NCI-H510A (cell line): ENCODE measurements around the gene HGS.
A peak's percentile ranks its signal among the peaks of the same experiment; 100 is the strongest.

Experiments
- DNase-seq: peaks from one replicate; lab custom pipeline; 2025; lab: John Stamatoyannopoulos, UW

The HGS gene

DNA sequence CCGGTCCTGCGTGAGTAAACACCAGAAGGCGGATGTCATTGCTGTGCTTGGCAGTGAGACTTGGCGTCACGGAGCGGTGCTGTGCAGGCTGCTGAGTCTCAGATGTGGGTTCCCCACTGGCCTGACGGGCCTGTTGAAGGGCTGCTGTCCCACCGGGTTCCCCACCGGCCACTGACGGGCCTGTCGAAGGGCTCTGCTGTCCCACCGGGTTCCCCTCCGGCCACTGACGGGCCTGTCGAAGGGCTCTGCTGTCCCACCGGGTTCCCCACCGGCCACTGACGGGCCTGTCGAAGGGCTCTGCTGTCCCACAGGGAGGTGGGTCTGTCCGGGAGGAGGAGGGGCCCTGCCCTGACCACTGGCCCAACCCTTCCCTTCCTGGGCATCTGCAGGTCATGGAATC lies 2.8 kb downstream of the HGS start:
- no peak for DNase-seq

- no peak for DNase-seq
Observed at GRCh38 chr17:81687770-81688541, 4.1 kb downstream of the HGS start.

DNA sequence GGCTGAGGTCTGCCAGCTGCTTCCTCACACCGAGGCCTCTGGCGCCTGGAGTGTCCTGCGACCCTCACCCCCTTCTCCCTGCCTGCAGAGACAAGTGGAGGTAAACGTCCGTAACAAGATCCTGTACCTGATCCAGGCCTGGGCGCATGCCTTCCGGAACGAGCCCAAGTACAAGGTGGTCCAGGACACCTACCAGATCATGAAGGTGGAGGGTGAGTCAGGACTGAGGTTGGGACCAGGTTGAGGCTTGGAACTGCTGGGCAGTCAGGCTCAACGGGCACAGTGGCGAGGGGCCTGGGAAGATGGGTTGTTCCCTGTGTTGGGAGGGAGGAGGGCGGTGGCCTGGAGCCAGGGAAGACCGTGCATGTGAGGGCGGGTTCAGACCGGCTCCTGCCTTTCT lies 4.8 kb downstream of the HGS start:
- no peak for DNase-seq

DNA sequence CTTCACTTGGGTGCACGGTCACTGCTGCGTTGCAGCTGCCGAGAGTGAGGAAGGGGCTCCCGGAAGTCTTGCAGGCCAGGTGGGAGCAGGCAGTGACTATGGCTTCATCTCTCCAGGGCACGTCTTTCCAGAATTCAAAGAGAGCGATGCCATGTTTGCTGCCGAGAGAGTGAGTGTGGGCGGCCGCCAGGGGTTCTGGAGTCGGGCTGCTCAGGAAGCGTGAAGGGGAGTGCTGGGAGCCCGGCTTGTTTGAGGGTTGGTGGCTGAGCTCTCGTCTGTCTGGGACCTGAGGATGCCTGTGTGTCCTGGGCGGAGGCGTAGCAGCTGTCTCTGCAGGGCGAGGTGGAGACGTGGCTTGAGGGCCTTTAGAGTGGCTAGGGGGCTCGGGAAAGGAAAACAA lies 6.3 kb downstream of the HGS start:
- DNase-seq, result no peak

GRCh38 chr17:81690549-81690948 lies 6.7 kb downstream of the HGS start:
- DNase-seq, result no peak

DNA sequence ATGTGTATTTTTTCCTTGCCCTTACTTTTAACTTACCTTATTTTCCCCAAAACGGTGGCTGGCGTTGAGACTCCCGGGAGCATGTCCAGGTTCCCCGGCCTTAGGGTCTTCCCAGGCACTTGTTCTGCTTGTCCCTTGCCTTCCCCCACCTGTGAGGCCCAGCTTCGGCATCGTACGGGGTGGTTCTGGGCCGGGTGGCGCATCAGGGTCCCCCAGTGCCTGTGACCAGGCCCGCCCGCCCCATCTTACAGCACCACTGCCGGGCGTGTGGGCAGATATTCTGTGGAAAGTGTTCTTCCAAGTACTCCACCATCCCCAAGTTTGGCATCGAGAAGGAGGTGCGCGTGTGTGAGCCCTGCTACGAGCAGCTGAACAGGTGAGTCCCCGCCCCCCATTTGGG lies 7.4 kb downstream of the HGS start:
- no peak for DNase-seq

DNA sequence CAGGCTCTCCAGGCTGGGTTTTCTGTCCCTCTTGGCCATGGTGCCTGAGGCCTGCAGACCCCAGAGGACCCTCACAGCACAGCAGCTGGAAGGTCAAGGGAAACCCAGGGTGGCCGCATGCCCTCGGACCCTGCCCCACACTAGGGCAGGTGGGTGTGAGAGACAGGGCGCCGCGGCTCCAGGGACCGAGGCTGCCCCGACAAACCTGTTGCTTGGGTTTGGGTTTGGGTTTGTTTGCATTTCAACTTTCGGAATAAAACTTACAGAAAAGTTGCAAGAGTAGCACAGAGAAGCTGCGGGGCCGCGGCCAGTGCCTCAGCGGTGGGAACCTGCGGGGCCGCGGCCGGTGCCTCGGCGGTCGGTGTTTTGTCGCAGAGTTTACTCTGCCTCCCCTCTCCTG lies 7.8 kb downstream of the HGS start:
- no peak for DNase-seq

- no peak for DNase-seq
Observed at GRCh38 chr17:81693509-81694210, 9.8 kb downstream of the HGS start.

DNA sequence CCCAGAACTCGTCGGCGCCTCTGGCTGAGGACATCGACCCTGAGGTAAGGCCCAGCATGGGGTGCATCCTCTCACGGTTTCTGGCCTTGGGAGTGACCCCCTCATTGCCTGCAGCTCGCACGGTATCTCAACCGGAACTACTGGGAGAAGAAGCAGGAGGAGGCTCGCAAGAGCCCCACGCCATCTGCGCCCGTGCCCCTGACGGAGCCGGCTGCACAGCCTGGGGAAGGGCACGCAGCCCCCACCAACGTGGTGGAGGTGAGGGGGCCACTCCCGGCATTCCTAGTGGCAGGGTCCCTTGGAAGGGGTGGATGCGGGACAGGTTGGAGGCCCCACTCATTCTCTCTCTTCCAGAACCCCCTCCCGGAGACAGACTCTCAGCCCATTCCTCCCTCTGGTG lies 11.0 kb downstream of the HGS start:
- no peak for DNase-seq

GRCh38 chr17:81695211-81695610 lies 11.4 kb downstream of the HGS start:
- no peak for DNase-seq

- no peak for DNase-seq
Observed at GRCh38 chr17:81695801-81696200, 12.0 kb downstream of the HGS start.

DNA sequence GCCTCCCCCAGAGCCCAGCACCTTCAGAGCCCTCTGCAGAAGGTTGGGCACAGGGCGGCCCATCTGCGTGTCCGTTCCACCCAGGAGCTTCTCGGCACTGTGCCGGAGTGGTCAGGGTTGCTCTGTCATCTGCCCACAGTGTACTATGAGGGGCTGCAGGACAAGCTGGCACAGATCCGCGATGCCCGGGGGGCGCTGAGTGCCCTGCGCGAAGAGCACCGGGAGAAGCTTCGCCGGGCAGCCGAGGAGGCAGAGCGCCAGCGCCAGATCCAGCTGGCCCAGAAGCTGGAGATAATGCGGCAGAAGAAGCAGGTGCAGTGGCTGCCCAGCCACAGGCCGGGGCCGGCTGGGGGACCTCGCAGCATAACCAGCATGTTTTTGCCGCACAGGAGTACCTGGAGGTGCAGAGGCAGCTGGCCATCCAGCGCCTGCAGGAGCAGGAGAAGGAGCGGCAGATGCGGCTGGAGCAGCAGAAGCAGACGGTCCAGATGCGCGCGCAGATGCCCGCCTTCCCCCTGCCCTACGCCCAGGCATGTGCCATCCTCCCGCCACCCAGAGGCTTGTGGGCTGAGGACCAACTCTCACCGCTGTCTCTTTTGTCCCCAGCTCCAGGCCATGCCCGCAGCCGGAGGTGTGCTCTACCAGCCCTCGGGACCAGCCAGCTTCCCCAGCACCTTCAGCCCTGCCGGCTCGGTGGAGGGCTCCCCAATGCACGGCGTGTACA lies 12.6 kb downstream of the HGS start:
- DNase-seq, result no peak

- no peak for DNase-seq
Observed at GRCh38 chr17:81697261-81698044, 13.6 kb downstream of the HGS start.

GRCh38 chr17:81700353-81701287 lies 16.8 kb downstream of the HGS start:
- no peak for DNase-seq

GRCh38 chr17:81701288-81702071 lies 17.7 kb downstream of the HGS start:
- no peak for DNase-seq

DNA sequence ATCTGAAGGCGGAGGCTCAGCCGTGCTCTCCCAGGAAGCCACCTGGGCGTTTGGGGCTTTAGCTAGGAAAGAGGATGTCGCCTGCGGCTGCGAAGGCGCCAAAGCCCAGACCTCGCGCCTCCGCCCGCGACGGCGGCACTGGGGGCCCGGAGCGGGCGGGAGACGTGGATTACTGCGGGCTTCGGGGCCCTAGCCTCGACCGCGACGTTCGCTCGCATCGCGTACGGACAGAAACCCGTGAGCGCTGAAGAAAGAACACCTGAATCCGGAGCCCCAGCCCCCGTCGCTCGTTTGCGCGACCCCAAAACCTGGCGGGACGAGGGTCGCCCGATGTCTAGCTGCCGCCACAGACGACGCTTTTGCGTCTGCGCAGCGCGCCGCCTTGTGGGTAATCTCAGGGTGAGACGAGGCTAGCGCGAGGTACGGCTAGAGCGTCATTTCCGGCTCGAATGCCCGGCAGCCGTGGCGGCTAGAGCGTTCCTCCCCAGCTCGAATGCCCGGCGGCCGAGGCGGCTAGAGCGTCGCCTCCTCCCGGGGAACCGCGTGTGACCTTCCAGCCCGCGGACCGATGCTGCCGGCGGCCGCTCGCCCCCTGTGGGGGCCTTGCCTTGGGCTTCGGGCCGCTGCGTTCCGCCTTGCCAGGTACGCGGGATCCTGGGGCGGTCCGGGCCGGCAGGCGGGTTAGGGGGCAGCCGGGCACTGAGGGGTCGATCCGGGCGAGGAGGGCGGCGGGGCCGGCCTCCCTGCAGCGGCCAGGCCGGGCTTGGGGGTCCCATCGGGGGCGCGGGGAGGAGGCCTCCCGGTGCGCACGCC lies 19.3 kb downstream of the HGS start, which contains the start of gene MRPL12:
MRPL12 (plus strand) TSS at position 434 of the 813 bp plus-strand sequence; CDS start at position 569, 135 bp downstream.
- DNase-seq, result peak; percentile 92

- DNase-seq, result no peak
Observed at GRCh38 chr17:81703747-81704654, 20.2 kb downstream of the HGS start.
